ENCODE results near the gene ATP6V1B1.

ATP6V1B1 gene

DNA sequence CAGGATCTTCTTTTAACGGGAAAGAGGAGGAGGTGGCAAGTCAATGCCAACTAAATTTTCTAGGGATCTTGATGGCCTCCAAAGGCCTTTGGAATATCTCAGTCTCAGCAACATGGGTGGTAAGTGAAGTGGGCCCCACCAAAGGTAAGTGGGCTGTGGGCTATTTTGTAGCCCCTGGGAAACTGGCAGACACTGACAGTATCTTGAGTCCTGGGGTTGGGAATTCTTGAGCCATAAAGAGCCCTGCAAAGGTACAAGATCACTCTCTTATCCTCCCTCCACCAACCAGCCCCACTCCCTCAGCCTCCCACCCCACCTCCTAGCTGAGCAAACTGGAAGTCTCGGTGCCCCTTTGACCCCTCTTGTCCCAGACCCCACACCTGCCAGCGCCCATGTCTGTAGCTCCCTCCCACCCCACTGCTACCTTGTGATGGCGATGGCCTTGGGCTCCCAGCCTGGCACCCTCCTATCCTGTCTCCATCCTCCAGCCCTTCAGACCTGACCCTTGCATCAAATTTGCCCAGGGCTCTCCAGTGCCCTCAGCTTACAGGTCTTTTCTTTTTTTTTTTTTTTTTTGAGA lies 8.5 kb downstream of the ATP6V1B1 start:
- no peak for DNase-seq (ENCODE audit: low spot score)

DNA sequence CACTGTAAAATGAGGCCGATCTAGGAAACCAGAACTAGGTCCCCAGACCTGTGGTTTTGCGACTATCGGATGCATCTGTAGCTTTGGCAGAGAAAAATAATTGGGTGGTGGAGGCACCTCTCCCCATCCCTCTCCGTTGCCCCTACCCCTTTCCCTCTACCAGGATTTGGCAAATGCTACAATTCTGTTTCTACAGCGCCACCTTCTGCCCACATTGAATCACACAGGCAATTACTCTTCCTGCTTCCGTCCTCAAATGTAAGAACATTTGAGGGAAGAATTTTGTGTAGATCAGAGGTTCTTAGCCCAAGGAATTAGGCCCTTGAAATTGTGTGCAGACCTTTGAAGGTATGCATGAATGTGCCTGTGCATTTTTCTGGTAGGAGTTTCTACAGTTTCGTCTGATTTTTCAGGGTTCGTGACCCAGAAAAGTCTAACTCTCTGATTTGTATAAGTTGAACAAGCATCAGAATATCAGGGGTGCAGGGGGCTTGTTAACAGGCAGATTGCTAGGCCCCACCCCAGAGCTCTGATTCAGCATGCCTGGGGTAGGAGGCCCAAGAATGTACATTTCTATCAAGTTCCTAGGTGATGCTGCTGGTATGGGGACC lies 11.2 kb downstream of the ATP6V1B1 start:
- peak; percentile 37 for DNase-seq (ENCODE audit: low spot score)

DNA sequence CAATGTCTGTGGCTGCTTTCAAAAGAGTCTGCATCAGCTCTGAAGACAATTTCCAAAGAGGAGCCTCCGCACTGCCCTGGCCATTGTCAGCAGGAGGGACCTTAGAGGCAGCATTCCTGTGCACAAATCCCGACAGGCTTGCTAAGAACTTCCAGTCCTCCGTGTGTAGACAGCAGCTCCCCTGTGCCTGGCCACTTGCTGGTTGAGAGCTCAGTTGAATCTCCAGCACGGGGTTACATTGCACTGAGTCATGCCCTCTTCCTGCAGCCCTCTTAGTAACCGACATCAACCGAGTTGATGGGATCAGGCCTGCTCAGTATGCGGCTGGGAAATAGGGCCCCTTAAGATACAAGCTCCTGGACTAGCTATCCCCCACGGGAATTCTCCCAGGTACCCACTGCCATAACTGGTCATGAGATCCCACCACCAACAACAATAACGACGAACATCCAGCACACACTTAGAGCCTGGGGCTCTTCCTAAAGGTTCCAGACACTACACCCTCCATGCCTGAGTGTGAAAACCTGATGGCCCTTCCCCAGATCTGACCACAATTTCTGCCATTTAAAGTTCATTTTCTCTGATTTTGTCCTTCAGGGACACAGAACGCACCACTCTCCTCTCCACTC lies 12.0 kb downstream of the ATP6V1B1 start:
- DNase-seq (ENCODE audit: low spot score) = peak; percentile 21

DNA sequence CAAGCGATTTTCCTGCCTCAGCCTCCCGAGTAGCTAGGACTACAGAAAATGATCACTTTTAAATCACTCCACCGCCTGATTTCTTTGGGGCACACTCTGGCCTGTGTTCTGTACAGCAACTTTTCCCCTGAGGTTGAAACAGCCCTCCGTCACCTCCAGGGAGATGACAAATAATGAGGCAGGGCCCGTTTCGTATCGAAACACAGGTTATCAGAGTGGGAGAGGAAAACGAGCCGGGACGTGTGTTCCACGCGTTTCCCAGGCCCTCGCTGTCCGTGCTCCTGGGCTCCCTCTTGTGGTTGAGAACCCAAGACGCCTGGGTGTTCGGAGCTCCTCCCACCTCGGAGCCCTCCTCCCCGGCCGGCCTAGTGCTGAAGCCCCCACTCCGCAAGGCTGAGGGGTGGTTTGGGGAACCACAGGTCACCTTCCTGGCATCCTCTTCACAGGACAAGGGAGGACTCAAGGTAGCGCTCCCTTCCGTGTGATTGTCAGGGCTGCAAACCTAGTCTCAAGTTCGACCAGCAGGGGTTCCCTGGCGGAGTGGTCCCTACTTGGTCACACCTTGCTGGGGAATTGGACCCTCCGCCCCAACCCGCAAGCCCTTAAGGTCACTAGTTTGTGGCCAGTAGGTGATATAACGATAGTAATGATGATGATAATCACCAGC lies 12.8 kb downstream of the ATP6V1B1 start:
- peak; percentile 78 for DNase-seq (ENCODE audit: low spot score)

DNA sequence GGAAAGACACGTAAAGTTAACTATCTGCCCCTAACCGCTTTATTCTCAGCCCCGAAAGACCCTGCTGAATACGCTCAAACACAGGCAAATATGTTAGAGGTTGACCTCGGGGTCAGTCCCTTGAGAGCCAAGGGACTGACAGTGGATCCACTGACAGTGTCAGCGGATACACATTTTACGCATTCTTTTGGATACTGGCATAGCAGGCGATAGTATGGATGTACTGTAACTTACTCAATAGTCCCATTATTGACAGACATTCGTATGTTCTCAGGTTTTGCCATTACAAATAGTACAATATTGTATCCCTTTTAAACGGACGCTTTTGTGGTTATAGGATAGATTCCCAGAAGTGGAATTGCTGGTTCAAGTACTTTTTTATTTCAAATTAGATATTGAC lies 13.4 kb downstream of the ATP6V1B1 start:
- DNase-seq (ENCODE audit: low spot score) = peak; percentile 54

DNA sequence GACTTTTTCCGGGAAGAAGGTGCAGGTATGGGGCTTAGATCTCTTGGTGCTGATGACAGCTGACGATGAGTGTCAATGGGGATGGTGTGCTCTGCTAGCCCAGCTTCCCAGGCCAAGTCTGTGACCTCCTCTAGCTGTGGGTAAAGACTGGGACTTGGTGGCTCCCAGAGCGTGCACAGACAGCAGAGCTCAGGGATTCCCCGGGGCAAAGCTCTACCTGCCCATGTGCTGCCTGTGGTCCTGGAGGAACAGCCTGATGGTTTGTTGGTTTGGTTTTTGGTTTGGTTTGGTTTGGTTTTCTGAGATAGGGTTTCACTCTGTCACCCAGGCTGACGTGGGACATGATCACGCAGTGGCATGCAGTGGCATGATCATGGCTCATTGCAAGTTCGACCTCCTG lies 19.2 kb downstream of the ATP6V1B1 start:
- DNase-seq (ENCODE audit: low spot score) = no peak

DNA sequence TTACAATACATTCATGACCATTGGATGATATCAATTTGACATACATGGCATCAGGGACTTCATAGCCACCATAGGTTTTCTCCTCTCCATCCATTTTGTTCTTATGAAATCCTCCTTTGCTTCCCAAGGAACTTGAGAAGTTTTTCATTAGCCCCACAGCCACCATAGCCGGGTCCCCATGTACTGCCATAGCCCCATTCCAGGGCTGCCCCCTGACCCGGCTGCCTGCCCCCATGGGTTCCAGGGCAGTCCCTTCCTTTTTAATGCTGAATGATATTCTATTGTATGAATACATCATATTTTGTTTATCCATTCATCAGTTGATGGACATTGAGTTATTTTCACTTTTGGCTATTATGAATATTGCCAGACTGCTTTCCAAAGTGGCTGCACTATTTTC lies 20.4 kb downstream of the ATP6V1B1 start:
- DNase-seq (ENCODE audit: low spot score) = no peak

DNA sequence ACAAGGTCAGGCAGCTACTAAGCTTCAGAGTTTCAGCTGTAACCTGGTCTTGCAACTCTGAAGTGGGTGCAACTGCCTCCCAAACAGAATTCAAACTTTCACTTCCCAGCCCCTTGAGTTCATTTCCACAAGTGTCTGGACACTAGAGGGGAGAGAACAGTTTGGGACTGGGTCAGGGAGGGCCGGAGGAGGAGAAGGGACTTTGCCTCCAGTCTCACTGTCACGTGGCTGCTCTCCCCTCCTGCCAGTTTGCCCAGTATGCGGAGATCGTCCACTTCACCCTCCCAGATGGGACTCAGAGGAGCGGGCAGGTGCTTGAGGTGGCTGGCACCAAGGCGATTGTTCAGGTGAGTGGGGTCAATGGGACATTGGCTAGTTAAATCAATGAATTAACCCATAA lies 22.1 kb downstream of the ATP6V1B1 start:
- DNase-seq (ENCODE audit: low spot score) = no peak

DNA sequence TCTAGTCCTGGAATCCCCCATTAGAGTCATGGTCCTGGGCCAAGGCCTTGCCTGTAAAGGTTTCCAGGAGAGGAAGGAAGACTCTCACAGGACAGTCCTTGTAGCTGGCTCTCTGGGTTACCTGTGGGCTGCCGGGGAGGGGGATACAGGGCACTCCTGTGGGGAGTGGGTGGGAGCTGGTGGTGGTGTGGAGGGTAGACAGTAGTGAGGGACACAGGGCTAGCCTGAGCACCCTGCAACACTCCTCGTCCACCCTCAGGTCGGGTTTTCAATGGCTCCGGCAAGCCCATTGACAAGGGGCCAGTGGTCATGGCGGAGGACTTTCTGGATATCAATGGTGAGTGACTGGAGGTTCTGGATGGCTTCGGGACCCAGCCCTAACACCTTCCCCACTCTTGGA lies 23.1 kb downstream of the ATP6V1B1 start:
- no peak for DNase-seq (ENCODE audit: low spot score)

DNA sequence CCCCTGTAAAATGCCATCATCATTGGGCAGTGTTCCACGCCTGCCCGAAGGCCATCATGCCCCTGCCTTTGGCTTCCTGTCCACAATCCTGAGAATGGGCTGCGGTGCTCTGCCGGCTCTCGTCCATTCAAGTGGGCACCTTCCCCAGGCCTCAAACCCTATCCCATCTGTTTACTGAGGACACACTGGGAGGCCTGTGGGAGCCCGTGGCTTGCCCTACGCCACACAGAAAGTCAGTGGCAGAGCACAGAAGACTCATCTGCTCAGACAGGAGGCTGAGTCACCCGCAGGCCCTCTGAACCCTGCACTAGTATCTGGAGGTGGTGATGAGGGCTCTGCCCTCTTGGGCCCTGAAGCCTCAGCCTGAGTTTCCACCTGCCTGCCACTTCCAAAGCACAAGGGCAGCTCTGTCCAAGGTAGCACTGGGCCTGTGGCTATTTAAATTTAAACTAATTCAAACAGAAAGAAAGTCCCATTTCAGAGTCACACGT lies 23.6 kb downstream of the ATP6V1B1 start:
- DNase-seq (ENCODE audit: low spot score) = no peak

DNA sequence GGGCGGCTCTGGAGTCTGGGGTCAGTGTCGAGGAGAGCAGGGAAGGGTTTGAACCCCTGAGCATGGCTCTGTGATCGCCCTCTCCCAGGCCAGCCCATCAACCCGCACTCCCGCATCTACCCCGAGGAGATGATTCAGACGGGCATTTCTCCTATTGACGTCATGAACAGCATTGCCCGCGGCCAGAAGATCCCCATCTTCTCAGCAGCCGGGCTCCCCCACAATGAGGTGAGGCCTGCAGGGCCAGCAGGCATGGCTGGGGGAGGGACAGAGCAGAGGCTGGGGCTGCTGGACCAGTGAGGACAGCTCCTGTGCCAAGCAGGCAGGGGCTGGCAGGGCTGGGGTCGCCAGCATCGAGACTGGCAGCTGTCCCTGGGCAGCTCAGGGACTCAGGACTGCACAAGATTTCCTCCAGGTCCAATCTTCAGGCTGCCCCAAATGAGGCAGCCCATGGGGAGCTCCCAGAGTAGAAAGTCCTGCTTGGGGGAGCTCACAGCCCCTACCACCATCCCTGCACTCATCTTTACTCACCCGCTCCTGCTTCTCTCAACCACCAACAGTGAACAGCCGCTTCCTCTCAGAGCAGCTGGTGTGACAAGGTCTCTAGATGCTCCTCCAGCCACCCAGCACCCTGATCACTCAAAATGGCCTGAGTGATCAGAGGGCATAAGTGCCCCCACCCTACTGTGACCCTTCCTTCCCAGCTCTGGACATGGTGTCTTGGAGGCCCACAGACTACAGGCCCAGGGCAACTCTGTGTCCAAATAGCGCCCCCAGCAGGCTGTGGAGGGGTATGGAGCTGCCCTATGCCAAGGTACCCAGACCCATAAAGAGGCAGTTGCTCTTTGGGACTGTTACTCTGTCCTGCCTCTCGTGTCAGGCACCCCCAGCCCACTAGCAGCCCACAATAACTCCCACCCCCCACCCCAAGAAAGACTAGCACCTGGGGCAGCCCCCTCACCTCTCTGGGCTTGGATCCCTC lies 24.4 kb downstream of the ATP6V1B1 start:
- DNase-seq (ENCODE audit: low spot score) = no peak

DNA sequence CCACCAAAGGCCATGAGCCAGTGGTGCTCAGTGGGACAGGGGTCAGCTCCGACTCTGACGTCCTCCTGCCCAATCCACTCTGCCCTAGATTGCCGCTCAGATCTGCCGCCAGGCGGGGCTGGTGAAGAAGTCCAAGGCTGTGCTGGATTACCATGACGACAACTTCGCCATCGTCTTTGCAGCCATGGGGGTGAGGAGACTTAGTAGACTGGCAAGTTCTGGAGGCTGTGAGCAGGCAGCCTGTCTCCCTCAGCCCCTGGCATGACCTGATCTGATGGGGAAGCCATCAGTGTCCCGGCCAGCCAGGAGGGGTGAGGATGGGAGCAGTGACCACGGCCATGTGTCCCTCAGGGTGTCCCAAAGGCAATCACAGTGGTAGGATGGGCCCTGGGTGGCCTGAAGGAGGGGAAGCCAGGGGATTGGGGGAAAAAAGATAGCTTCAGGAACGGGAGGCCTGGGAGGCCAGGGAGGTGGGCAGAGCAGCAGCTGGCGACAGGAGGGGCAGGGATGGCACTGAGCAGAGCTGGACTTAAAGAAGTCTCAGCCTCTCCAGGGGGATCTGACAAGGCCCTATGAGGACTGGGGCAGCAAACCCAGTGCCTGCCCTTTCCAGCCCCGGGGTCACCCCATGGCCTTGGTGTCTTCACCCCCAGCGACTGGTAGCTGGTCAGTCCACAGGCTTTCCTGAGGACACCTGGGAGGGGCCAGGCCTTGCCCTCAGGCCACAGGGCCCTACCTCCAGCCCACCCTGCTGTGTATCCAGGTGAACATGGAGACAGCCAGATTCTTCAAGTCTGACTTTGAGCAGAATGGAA lies 25.3 kb downstream of the ATP6V1B1 start:
- no peak for DNase-seq (ENCODE audit: low spot score)

DNA sequence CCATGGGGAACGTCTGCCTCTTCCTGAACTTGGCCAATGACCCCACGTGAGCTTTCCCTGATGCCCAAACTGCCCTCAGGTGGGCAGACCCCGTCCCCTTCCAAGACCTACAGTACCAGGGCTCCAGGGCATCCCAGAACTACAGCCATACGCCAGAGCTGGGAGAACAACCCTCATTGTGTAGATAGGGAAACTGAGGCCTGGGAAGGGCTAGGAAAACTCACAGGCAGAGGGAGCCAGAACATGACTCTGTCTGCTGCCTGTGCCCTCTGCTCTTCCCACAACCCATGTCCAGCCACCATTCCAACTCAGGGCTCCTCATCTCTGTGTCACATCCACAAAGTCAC lies 25.9 kb downstream of the ATP6V1B1 start:
- DNase-seq (ENCODE audit: low spot score) = no peak

DNA sequence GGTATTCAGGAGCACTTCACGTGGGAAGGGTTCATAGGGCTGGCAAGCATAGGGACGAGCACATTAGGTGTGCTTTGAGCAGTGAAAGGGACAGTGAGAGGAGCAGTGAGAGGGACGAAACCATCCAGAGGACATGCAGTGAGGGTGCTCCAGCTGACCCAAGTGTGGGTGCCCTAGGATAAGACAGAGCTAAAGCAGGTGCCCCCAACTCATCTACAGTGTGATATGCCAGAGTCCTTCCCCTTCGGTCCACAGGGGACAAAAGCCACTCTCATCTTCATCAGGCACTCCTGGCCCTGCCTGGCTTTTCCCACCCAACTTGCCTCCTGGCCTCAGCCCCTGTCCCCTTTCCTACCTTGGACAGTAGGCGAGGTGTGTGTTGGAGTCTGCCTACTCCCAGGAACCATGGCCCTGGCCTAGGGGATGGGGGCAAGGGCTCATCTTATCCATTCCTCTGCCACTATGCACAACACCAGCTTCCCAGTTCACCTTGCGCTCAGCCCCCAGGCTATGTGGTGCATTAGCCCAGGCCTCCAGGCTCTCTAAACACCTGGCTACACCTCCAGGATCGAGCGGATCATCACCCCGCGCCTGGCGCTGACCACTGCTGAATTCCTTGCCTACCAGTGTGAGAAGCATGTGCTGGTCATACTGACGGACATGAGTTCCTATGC lies 26.6 kb downstream of the ATP6V1B1 start:
- no peak for DNase-seq (ENCODE audit: low spot score)

DNA sequence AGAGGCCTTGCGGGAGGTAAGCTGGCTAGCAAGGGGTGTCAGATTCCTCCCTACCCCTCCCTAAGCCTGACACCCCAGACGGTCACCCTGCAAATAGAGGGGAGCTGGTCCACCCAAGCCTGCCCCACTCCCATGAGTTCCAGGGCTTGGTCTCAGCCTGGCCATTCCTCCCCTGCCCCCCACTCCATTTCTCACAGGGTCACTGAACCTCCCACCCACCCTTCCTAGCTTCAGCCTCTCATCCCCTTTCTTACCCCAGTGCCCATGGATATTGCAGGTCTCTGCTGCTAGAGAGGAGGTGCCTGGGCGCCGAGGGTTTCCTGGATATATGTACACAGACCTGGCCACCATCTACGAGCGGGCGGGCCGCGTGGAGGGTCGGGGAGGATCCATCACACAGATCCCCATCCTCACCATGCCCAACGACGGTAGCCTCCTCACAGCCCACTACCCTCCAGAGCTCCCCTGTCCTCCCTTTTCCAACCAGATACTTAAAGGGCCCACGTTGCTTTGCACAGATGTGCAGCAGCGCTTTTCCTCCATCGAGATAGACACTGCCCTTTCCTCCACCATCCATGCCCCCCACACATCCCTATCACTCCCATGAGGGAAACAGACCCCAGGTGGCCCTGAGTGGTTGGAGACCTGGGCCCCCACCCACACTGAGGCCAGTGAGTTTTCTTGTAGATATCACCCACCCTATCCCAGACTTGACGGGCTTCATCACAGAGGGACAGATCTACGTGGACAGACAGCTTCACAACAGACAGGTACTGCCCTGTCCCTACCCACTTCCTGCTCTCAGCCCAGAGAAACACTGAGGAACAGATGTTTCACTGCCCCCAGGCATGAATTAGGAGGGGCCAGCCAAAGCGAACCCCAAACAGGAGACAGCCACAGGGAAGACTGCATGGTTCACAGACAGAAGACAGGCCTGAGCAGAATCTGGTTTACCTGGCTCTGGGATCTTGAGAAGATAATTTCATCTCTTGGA lies 27.5 kb downstream of the ATP6V1B1 start:
- DNase-seq (ENCODE audit: low spot score) = no peak

DNA sequence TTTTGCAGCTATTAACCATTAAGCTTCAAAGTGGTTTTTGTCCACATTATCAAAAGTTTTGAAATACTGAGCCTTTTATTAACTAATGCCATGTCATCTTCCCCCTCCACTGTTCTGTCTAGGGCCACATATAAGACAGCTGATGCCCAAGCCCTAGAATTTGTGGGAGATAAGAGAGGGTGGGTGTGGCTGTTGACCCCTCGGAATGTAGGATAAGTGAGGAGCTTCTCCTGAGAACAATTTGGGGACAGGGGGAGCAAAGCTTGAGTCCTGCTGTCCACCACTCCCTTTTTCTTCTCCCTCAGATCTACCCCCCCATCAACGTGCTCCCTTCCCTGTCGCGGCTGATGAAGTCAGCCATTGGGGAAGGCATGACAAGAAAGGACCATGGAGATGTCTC lies 28.4 kb downstream of the ATP6V1B1 start:
- DNase-seq (ENCODE audit: low spot score) = no peak

DNA sequence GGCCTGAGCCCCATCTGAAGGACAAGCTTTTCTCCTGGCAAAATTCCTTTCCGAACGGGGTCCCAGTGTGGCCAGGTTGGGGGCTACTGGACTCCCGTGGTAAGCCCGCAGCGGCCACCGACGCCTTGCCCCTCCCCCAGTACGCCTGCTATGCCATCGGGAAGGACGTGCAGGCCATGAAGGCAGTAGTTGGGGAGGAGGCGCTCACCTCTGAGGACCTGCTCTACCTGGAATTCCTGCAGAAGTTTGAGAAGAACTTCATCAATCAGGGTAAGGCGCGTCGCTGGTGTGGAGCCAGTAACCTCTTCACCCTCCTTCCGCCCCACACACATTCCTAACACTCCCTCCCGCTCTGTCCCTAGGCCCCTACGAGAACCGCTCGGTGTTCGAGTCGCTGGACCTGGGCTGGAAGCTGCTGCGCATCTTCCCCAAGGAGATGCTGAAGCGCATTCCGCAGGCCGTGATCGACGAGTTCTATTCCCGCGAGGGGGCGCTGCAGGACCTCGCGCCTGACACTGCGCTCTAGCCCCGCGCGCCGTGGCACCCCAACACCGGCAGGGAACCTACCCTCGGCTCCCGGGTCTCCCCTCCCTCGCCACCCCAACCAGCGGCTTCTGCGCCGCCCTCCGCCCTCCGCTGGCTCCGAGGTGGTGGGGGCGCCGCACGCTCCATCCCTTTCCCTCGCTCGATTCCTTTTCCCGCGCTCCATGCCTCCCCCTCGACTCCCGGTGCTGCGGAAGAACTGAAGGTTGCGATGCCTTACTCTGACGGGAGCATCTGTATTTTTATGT lies 29.1 kb downstream of the ATP6V1B1 start:
- DNase-seq (ENCODE audit: low spot score) = no peak

DNA sequence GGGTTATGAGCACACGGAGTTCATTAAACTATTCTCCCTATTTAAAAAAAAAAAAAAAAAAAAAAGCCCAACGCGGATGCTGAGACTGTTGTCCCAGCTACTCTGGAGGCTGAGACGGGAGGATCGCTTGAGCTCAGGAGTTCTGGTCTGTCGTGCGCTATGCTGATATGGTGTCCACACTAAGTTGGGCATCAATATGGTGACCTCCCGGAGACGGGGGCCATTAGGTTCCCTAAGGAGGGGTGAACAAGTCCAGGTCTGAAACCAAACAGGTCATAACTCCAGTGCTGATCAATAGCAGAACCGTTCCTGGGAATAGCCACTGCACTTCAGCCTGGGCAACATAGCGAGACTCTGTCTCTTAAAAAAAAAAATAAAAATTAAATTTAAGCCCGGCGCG lies 29.8 kb downstream of the ATP6V1B1 start:
- DNase-seq (ENCODE audit: low spot score) = no peak

DNA sequence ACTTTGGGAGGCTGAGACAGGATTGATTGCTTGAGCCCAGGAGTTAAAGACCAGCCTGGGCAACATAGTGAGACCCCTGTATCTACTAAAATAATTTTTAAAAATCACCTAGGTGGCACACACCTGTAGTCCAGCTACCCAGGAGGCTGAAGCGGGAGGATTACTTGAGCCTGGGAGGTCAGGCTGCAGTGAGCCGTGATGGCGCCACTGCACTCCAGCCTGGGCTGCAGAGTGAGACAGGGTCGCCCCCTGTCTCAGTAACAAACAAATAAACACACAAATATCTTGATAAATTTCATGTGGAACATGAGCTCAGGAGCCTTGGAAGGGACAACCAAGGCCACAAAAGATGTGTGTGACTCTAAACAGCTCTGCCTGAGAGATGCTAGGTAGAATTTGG lies 31.0 kb downstream of the ATP6V1B1 start:
- no peak for DNase-seq (ENCODE audit: low spot score)

All from COLO829 (cell line).